ENCODE data around the gene SH3D19.

- TF ChIP-seq POLR2A (IDR thresholded peaks at IDR 0.05), result no peak
- no peak for TF ChIP-seq CTCF (IDR thresholded peaks at IDR 0.05)
These were observed 97.0 kb downstream of the SH3D19 start for GRCh38 chr4:151228189-151229119.

Data from uterus (tissue), 2 donors.